Measurements from ENCODE around the gene ETF1. TPM values are rescaled to one million over a fixed set of nuclear protein-coding genes. Genes with fewer than 3 reads are reported as not detected.

The ETF1 gene
- total RNA-seq (2014; rRNA removed; shearing (Covaris generic)), result 153 and 176 TPM in 2 replicates
- polyA plus RNA-seq (2014; cell fraction: nucleus; rRNA removed), result 103 and 105 TPM in 2 replicates

DNA sequence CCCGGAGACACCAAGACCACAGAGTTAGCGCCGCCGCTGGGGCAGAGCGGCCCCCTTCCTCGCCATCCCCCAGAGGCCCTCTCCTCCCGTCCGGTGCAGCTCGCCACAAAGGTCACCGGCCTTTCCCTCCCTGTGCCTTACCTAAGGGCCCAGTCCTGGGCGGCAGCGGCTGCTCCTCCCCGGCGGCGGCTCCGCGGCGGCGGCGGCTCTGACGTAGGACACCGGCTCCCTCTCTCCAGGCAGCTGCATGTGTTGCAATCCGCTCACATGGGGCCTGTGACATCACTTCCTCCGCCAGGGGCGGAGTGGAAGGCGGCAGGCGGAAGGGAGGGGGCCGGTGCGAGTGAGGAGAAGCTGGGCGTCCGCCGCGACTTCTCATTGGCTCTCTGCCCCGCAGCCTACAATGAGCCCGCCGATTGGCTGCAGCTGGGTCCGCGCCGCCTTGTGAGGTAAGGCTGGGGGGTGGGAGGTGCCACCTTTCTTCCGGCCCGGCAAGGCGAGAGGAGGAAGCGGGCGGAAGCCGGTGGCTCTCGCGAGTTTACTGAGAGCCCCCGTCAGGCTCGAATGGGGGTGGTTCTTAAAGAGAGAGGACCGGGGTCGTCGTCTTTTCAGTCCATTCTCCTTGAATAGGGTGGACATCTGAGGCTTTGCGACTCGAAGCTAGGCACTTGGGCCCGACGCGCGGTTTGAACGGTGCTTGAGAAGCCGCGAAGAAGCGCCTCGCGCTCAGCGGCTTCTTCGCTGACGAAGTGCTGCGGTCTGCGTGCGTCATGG, at the start of gene ETF1:
ETF1 (minus strand) TSS at position 281 of the 774 bp plus-strand sequence. CDS start 318 bp downstream, outside the sequence.
- DNase-seq (ENCODE audit: extremely low read depth, low read depth), result peak; percentile 99

DNA sequence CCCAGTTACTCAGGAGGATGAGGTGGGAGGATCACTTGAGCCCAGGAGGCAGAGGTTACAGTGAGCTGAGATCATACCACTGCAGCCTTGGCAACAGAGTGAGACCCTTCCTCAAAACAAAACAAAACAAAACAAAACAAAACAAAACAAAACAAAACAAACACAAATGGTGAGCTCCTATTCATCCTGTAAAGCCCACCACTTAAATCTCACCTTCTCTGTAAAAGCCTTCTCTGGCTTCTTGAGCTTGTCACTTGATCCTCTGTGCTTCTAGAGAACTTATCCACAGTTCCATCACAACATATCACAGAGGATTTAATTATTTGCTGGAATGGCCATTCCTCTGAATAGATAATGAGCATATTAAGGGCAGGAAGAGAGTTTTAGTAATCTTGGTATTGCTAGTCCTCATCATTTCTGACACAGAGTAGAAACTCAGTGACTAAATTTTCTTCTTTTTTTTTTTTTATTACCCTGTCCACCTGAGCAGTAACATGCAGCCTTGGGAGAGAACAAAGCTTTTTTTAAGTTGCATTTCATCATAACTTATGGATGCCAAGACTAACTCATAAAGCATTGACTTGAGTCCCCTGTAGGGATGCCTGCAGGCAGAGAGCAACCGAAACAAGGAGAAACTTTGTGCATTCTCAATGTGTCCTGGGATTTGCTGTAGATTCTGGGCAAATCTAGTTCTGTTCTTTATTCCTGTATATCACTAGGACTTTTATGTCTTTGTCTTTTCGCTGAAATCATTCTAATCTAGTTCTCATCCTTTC, 45.2 kb upstream of the ETF1 start:
- no peak for DNase-seq (ENCODE audit: extremely low read depth, low read depth)

DNA sequence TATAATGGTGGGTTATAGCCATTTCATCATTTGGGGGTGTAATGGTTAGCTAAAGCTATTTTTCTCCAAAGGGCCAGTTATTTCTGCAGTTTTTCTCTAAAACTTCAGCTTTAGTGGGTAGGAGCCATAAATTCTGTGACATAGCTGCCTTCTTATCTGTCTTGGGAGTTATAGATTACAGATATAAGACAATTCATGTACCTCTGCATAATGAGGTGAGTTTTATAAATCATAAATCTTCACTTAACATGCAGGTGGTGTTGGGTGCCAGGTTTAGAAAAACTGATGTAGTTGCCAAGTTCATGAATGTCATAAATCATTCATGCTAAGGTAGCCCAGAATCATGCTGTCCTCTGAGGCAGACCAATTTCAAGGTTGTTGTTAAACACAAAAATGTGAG, 42.1 kb upstream of the ETF1 start:
- DNase-seq (ENCODE audit: extremely low read depth, low read depth), result no peak

DNA sequence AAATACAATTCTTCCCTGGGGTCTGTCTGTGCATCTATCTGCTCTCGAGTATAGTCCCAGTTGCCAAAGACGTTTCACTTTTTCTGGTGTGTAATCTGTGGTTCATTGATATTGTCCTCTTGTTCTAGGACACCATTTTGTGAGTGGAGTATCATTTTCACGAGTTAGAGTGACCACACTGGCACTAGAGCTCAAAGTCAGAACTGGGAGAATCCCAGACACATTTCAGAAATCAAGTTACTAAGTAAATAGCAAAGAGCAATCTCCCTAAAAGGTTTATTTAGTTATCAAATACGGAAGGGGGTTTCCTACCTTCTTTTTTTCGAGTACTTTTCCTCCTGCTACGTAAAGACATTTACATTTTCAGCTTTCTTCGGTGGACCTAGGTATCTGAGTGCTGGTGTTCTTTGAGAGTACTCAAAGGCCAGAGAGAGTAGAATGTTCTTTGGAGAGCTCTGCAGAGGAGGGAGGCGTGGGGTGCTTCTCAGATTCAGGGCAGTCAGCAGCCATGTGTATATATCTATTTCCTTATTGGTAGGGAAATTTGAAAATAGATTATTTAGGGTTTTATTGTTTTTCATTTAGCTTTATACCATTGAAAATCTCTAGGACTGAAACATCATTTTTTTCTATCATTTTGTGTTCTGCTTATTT, 41.1 kb upstream of the ETF1 start:
- no peak for DNase-seq (ENCODE audit: extremely low read depth, low read depth)

DNA sequence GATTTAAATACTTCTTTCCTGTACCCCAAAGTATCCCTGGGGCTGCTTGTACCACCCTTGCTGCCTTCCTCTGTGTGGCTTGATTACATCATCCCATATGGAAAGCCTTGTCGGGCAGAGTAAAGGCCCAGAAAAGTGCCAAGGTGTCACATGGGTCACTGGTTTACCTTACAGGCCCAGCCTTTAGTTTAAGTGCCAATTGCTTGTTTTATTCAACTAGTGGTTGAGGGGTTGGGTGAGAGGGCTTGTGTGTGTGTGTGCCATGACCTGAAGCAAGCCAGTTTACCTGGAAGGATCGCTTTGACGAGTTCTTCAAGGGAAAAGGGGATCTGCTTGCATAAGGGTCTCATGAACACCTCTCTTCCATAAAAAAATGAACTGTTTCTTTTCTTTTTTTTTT, 39.9 kb upstream of the ETF1 start:
- no peak for DNase-seq (ENCODE audit: extremely low read depth, low read depth)

DNA sequence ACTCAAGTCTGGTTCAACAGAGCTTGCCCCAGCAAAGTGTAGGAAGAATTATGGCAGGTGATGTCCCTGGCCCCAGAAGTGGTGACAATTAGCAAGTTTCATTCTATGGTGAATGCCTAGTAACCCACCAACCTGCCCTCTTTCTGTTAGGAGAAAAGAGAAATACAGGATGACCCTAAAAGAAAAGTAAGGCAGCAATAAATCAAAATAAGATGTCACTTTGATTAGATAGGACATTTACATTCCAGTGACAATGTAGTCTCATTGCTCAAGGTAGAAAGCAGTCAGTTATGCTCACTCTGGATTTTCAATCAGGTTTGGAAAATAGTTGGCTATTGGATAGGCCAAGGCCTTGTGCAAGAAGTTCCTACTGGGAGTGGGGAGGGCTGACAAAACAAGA, 37.7 kb upstream of the ETF1 start:
- no peak for DNase-seq (ENCODE audit: extremely low read depth, low read depth)

DNA sequence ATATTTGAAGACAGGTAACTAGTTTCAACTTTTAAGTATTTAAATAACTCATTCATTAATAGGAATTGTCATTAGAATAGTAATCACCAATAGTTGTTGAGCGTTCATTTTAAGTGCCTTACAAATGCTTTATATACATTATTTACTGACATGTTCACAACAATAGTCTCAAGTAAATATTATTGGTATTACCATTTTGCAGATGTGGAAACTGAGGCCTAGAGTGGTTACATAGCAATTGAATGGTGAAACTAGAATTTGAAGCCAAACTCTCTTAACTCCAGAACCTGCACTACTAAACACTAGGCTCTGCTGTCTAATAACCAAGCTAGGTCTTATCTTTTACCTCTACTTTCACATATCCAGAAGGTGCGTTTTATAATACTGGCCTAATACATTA, 37.0 kb upstream of the ETF1 start:
- no peak for DNase-seq (ENCODE audit: extremely low read depth, low read depth)

DNA sequence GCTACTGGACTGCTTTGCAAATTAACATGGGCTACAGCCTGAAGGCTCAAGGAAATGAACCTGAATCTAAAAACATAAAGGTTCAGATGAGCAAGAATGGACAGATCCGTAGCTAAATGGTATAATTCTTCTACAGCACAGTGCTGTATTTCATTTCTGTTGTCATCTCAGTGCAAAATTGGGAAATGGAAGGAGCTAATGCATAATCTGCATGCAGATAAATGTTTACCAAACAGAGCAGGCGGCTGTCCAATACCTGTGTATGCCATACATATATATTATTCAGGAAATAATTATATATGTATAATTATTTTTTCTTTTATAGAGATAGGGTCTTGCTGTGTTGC, 36.5 kb upstream of the ETF1 start:
- no peak for DNase-seq (ENCODE audit: extremely low read depth, low read depth)

DNA sequence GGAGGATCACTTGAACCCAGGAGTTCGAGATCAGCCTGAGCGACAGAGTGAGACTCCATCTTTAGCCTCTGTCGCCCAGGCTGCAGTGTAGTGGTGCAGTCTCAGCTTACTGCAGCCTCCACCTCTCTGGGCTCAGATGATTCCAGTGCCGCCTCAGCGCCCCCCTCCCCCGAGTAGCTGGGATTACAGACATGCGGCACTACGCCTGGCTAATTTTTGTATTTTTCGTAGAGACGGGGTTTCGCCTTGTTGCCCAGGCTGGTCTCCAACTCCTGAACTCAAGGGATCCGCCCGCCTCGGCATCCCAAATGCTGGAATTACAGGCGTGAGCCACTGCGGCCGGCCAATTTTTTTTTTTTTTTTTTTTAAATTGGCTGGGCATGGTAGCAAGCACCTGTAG, 34.4 kb upstream of the ETF1 start:
- DNase-seq (ENCODE audit: extremely low read depth, low read depth), result no peak

DNA sequence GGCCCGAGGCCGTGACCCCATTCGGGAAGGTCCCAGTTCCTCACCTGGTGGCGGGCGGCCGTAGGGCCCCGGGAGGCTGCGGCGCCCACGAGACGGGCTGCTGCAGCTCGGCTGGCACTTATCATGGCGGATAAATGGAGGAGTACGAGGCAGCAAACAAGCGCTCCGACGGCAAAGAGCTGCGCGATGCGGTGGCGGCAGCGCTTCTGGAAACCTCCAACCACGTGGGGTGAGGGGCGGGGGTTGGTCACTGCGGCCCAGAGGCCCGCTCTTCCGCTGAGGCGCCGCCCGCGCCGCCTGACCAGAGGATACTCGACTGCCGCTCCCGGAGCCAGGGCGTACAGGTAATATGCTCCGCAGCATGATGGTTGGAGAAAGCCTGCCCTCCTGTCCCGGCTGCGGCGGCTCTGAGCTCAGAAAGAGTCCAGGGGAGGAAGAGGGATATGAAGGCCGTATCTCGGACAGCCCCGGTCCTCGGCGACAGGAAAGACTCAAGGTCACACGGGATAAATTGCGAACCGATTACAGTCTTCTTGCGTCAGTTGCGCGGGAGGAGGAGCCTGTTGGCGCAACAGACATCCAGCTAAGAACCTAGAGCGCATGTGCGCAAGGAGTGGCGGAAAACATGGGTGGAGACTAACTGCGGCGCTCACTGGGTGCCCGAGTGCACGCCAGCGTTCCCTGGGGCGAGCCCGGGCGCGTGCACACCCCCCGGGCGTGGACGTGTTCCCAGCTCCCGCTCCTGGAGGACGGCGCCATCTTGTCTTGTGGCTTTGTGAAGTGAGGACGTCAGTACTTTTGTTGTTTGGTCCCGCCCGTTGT, 32.4 kb upstream of the ETF1 start, which contains the start of gene HSPA9:
HSPA9 (minus strand) TSS at position 208 of the 822 bp plus-strand sequence; CDS start at position 125, 83 bp downstream.
- DNase-seq (ENCODE audit: extremely low read depth, low read depth), result peak; percentile 100

DNA sequence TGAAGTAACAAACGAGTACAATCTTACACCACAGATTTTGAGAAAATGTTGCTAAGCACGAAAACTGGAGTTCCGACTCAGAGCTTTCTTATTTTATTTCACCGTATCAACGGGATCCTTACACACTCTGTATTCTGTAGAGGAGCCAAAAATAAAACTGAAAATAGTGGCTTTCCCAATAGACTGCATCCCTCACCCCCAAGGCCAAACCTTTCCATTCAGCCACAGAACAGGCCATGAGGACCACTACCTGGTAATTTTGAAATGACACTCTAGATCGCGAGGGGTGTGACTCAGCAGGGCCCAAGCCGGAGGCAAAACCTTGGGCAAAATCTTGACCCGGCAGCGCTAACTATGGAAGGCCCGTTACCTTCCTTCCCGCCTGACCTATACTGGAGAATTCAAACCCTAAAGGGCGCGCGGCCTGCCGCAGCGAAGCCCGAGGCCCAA, 31.7 kb upstream of the ETF1 start:
- DNase-seq (ENCODE audit: extremely low read depth, low read depth), result peak; percentile 24

DNA sequence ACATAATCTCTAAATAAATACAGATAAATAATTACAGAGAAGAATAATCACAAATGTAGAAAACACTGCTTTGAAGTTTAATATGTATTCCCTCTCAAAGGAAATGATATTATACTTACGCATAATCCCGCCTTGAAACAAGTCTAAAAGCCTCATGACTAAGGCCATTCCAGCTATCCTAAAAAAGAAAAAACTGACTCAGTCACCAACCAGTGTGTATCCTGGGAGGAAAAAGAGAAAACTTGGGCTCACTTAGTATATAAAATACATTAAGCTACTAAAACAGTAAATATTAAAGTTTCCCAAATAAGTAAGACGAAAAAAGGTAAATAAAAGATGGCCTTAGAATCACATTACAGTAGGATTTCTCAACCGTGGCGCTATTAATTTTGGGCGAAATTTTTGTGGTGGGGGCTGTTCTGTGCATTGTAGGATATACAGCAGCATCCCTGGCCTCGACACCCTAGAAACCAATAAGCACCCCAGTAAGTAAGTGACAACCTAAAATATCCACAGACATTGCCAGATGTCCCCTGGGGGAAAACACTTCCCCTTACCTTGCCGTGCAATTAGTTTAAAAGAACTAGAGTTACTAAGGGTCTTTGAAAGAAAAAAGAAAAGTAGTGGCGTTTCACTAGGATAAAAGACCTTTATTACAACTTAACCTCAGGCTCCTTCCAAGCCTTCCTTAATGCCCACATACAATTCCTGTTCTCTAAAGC, 31.1 kb upstream of the ETF1 start:
- DNase-seq (ENCODE audit: extremely low read depth, low read depth), result no peak

DNA sequence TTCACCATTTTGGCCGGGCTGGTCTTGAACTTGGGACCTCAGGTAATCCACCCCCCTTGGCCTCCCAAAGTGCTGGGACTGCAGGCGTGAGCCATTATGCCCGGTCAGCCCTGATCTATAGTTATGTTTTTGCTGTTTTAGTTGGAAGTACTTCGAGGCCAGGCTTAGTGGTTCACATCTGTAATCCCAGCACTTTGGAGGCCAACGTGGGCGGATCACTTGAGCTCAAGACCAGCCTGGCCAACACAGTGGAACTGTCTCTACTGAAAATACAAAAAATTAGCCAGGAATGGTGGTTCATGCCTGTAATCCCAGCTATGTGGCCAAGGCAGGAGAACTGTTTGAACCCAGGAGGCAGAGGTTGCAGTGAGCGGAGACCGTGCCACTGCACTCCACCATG, 30.2 kb upstream of the ETF1 start:
- no peak for DNase-seq (ENCODE audit: extremely low read depth, low read depth)

DNA sequence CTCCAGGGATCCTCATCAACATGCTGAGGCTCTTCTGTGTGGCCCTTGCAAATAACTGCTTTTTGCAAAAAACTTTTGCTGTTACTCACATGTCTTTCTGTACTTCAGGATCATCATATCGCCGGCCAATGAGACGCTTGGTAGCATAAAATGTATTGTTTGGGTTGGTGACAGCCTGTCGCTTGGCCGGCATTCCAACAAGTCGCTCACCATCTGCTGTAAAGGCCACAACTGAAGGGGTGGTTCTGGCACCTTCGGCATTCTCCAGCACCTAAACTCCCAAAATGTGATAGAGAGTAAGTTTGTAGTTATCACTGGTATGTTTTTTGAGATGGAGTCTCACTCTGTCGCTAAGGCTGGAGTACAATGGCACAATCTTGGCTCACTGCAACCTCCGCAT, 27.8 kb upstream of the ETF1 start:
- DNase-seq (ENCODE audit: extremely low read depth, low read depth), result no peak

DNA sequence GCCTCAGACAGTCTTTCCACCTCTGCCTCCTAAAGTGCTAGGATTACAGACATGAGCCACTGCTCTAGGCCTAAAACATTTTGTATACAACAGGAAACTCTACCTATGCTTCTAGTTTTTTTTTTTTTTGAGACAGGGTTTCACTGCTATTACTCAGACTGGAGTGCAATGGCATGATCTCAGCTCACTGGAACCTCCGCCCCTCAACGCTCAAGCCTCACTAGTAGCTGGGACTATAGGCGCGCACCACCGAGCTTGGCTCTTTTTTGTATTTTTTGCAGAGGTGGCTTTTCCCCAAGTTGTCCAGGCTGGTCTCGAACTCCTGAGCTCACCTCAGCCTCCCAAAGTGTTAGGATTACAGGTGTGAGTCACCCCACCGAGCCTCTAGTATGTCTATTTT, 26.7 kb upstream of the ETF1 start:
- DNase-seq (ENCODE audit: extremely low read depth, low read depth), result no peak

DNA sequence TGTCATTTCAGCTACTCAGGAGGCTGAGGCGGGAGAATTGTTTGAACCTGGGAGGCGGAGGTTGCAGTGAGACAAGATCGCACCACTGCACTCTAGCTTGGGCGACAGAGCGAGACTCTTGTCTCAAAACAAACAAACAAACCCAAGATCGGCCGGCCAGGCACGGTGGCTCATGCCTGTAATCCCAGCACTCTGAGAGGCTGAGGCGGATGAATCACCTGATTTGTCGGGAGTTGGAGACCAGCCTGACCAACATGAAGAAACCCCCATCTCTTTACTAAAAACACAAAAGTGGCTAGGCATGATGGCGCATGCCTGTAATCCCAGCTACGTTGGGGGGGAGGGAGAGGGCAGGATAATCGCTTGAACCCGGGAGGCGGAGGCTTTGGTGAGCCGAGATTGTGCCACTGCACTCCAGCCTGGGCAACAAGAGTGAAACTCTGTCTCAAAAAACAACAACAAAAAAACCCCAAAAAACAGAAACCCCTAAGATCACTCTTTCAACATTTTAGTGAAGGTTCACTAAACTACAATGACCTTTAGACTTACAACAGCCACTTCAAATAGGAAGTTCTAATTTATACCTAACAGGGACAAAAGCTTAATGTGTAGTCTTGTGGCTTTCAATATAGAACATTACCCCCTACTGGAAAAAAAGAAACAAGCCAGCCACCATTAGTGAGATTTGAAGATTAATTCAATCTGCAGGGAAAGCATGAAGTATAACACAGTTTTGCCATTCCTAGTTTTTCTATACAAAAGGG, 25.2 kb upstream of the ETF1 start:
- DNase-seq (ENCODE audit: extremely low read depth, low read depth), result no peak

DNA sequence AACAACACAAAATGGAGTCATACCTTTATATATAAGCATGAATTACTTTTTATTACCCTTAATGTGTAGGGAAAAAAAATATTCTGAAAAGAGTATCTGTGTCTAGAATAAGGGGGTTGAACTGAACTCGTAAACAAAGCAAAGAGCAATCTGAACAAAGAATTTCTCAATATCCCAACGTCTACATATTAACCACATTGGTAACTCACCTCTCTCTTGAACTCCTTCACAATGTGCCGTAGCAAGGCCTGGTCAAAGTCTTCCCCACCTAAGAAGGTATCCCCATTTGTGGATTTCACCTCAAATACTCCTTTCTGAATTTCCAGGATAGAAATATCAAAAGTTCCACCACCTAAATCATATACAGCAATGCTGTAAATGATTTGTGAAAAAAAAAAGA, 23.8 kb upstream of the ETF1 start:
- no peak for DNase-seq (ENCODE audit: extremely low read depth, low read depth)

DNA sequence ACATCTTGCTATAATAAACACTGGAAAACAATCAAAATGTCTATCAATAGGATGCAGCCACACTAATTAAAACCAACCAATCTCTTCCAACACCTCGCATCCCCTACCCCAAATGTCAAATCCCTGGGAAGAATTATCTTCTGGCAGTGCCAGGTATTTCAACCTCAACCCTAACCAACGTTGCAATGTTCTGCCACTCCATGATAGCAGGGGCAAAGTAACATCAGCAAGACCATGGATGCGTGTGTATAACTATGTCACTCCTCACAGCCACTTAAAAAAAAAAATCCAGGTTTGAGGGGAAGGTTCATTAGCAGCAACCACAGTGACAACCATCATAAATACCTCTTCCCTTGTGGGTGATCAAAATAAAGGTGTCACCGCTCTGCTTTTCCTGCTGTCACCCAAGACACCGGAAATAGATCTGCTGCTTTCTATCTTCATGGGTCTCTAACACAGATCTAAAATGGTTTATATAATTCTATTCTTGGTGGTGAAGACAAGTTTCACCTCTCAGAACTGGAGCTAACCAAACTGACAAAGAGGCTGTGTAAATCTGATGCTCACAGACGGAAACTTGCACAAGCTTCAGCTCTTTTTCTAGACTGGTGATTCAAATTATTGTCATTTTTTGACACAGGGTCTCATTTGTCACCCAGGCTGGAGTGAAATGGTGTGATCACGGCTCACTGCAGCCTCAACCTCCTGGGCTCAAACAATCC, 22.2 kb upstream of the ETF1 start:
- DNase-seq (ENCODE audit: extremely low read depth, low read depth), result no peak

Data from NCI-H460 (cell line).